GM23248 (cell line): Measurements from ENCODE around the gene HEATR1. TPM values are rescaled to one million over a fixed set of nuclear protein-coding genes. Genes with fewer than 3 reads are reported as not detected.

Experiments
- DNase-seq: peaks from one replicate; pipeline ENCODE4 v3.0.0-alpha.2; 2015
- H2AFZ ChIP-seq: fragments of 200-600 bp; sonication (generic); 2 replicates; pipeline ENCODE4 v1.6.1; 2016; ENCODE audit warnings: antibody characterized with exemption
- H3F3A ChIP-seq: fragments of 200-600 bp; sonication (generic); 2 replicates; pipeline ENCODE4 v1.6.1; 2016; ENCODE audit warnings: mild to moderate bottlenecking, antibody characterized with exemption, mixed run types; ENCODE audit not compliant: insufficient read depth
- H3K27ac ChIP-seq: fragments of 200-600 bp; sonication (generic); 2 replicates; pipeline ENCODE4 v1.5.1; 2016; ENCODE audit warnings: mild to moderate bottlenecking
- H3K27me3 ChIP-seq: fragments of 200-600 bp; sonication (generic); replicated peaks from 2 replicates; pipeline ENCODE4 v1.6.1; 2016; ENCODE audit warnings: mild to moderate bottlenecking; ENCODE audit not compliant: insufficient read depth
- H3K36me3 ChIP-seq: fragments of 200-600 bp; sonication (generic); 2 replicates; pipeline ENCODE4 v1.6.1; 2016; ENCODE audit warnings: low read depth, mild to moderate bottlenecking
- H3K4me1 ChIP-seq: fragments of 200-600 bp; sonication (generic); 2 replicates; pipeline ENCODE4 v1.6.1; 2016; ENCODE audit warnings: mild to moderate bottlenecking; ENCODE audit not compliant: insufficient read depth
- H3K4me2 ChIP-seq: fragments of 200-600 bp; sonication (generic); one replicate; pipeline ENCODE4 v1.6.1; 2016; ENCODE audit warnings: mild to moderate bottlenecking; ENCODE audit not compliant: unreplicated experiment
- H3K4me3 ChIP-seq: fragments of 200-600 bp; sonication (generic); 2 replicates; pipeline ENCODE4 v1.5.1; 2016; ENCODE audit warnings: mild to moderate bottlenecking
- H3K79me2 ChIP-seq: fragments of 200-600 bp; sonication (generic); 2 replicates; pipeline ENCODE4 v1.6.1; 2016; ENCODE audit warnings: mild to moderate bottlenecking; ENCODE audit not compliant: insufficient read depth
- H3K9ac ChIP-seq: fragments of 200-600 bp; sonication (generic); 2 replicates; pipeline ENCODE4 v1.6.1; 2016; ENCODE audit warnings: mild to moderate bottlenecking
- H3K9me2 ChIP-seq: fragments of 200-600 bp; sonication (generic); 2 replicates; pipeline ENCODE4 v1.6.1; 2016; ENCODE audit warnings: mixed run types, mild to moderate bottlenecking, moderate library complexity; ENCODE audit not compliant: insufficient read depth
- H3K9me3 ChIP-seq: fragments of 200-600 bp; sonication (generic); one replicate; pipeline ENCODE4 v1.6.1; 2017; ENCODE audit warnings: low read depth
- H4K20me1 ChIP-seq: fragments of 200-600 bp; sonication (generic); 2 replicates; pipeline ENCODE4 v1.6.0; 2016; ENCODE audit not compliant: insufficient read depth
- EZH2 ChIP-seq: fragments of 200-600 bp; sonication (generic); IDR thresholded peaks from 2 replicates; pipeline ENCODE4 v1.6.1; 2018; ENCODE audit warnings: antibody characterized with exemption, mild to moderate bottlenecking; ENCODE audit not compliant: insufficient read depth, poor library complexity, severe bottlenecking
- EZH2phosphoT487 ChIP-seq: fragments of 200-600 bp; sonication (generic); IDR thresholded peaks from 2 replicates; pipeline ENCODE4 v1.6.1; 2018; ENCODE audit warnings: antibody characterized with exemption, moderate library complexity, mild to moderate bottlenecking, low read depth; ENCODE audit not compliant: insufficient read depth
- WGBS, 2 experiments: methylation state at CpG; one replicate each; pipeline ENCODE4 v1.1.6; 2015 to 2017; ENCODE audit warnings: low lambda C conversion rate in 2 of 2, low coverage in 1 of 2; ENCODE audit errors: missing lambda C conversion rate in 2 of 2; 5-methylcytosine and 5-hydroxymethylcytosine counted together
- in situ Hi-C: fragments of 300-500 bp; cut with MboI; formaldehyde crosslinking; loops from 2 replicates; pipeline ENCODE4 v1.15.0; 2020
- polyA plus RNA-seq: library from polyadenylated mRNA; unstranded; fragments of >200 nt; fragmentation: Nextera tagmentation; extraction: Ambion mirVana; gene quantifications from 2 replicates; pipeline ENCODE4 v1.2.1, GENCODE V29; 2016
- total RNA-seq: library from RNA; depleted of rRNA; stranded (reverse); fragments of >200 nt; shearing (Covaris generic); gene quantifications from 2 replicates; pipeline ENCODE4 v1.2.3, GENCODE V29; 2014

Gene HEATR1
- total and polyA plus RNA-seq, 2 experiments from 2014 or later: 15.7 to 24.0 TPM

DNA sequence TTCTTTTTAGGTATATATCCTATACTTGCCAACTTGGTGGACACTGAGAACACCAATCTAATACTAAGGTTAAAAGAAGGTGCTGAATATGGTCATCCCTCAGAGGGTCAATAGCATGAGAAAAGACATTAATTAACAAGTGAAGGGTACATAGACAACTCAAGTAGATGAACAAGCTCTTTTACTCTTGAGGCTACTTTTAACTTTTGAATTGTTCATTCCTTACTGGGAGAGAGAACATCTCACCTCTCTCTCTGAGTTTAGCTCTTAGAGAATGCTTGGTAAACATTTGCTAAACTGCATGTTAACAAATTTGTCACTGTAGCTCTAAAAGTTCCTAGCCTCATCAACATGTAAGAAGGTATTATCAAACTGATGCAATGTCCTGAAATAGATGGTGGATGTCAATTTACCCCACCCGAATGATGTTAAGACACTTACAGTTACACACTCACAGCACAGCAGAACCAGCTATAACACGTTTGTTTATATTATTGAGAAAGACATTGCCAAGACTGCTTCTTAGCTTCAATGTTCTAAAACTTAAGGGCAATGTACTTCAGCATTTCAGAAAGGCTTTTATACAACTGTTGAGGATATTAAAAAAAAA lies 35.9 kb downstream of the HEATR1 start:
- H3K4me2 ChIP-seq: no peak overlapping the region
- no peak overlapping the region for H3K9ac ChIP-seq
- H3K27ac ChIP-seq: peak overlapping the region; percentile 26; the same call in 1 of the 2 replicates
- DNase-seq: peak; percentile 32
- no peak overlapping the region for H3K4me3 ChIP-seq
- no peaks in the 10 kb centered on the region for H3K9me3 ChIP-seq
- peaks cover 86% of the 10 kb centered on the region for H3K36me3 ChIP-seq
- in situ Hi-C loops: no loop called here
- WGBS, 2 experiments: 79 to 83% methylated on average over 2 of the region's 2 CpGs
- TF ChIP-seq EZH2 (no peak), EZH2phosphoT487 (no peak)
- no peaks in the 10 kb centered on the region for H3K27me3 ChIP-seq
- H3F3A ChIP-seq: no peaks in the 10 kb centered on the region
- 0 out of 2 replicates have a peak, but pooled peaks cover 6% of the 10 kb centered on the region for H3K4me1 ChIP-seq
- H2AFZ ChIP-seq: no peak overlapping the region
- H3K79me2 ChIP-seq: 0 out of 2 replicates have a peak, but pooled peaks cover 5% of the 10 kb centered on the region
- H4K20me1 ChIP-seq: no peaks in the 10 kb centered on the region
- H3K9me2 ChIP-seq: no peaks in the 10 kb centered on the region

- TF ChIP-seq EZH2 (no peak), EZH2phosphoT487 (no peak)
- Histone ChIP-seq H3K9me2 (no peaks in the 10 kb centered on the region), H3K79me2 (no peaks in the 10 kb centered on the region), H3K4me3 (no peak overlapping the region), H3F3A (no peaks in the 10 kb centered on the region), H3K4me2 (no peak overlapping the region), H3K27ac (no peak overlapping the region), H3K9ac (no peak overlapping the region), H3K36me3 (peaks cover 83% of the 10 kb centered on the region), H4K20me1 (no peaks in the 10 kb centered on the region), H3K27me3 (no peaks in the 10 kb centered on the region), H3K9me3 (no peaks in the 10 kb centered on the region), H3K4me1 (0 out of 2 replicates have a peak, but pooled peaks cover 6% of the 10 kb centered on the region), H2AFZ (no peak overlapping the region)
- DNase-seq: no peak
- in situ Hi-C loops: no loop called here
- WGBS, 2 experiments: 95 to 96% methylated on average over 5 of the region's 5 CpGs
Observed at GRCh38 chr1:236565530-236565929, 38.8 kb downstream of the HEATR1 start.

DNA sequence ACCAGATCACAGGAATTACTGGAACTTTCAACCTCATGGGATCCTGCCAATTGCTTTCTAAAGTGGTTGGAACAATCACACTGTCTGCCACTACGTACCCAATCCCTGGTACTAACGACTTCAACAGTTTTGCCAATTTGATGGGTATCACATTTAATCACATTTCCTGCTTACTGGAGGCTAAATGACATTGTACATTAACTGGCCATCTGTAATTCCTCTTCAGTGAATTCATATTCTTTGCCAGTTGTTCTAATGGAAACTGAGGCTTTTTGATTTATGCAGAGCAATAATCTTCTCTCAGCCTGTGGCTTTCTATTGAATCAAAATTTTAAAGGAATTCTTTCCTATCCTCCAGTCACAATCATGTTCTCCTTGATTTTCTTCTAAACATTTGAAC lies 42.3 kb downstream of the HEATR1 start:
- H3K36me3 ChIP-seq: peaks cover 69% of the 10 kb centered on the region
- no peak overlapping the region for H3K4me2 ChIP-seq
- no peaks in the 10 kb centered on the region for H3F3A ChIP-seq
- no peaks in the 10 kb centered on the region for H3K9me2 ChIP-seq
- no peaks in the 10 kb centered on the region for H3K79me2 ChIP-seq
- H3K9me3 ChIP-seq: no peaks in the 10 kb centered on the region
- no peak for DNase-seq
- H4K20me1 ChIP-seq: no peaks in the 10 kb centered on the region
- no peak overlapping the region for H3K4me3 ChIP-seq
- H3K4me1 ChIP-seq: no peaks in the 10 kb centered on the region
- no peaks in the 10 kb centered on the region for H3K27me3 ChIP-seq
- no peak overlapping the region for H3K27ac ChIP-seq
- in situ Hi-C loops: no loop called here
- no peak overlapping the region for H2AFZ ChIP-seq
- no peak for TF ChIP-seq EZH2
- no peak for TF ChIP-seq EZH2phosphoT487
- no peak overlapping the region for H3K9ac ChIP-seq
- 72 to 73% methylated on average over 2 of the region's 2 CpGs for whole genome bisulfite sequencing, 2 experiments

GRCh38 chr1:236560213-236560771 lies 44.0 kb downstream of the HEATR1 start:
- Histone ChIP-seq H4K20me1 (no peaks in the 10 kb centered on the region), H3K27me3 (no peaks in the 10 kb centered on the region), H3K9me2 (no peaks in the 10 kb centered on the region), H3K79me2 (no peaks in the 10 kb centered on the region), H3K4me2 (no peak overlapping the region), H3K4me1 (no peaks in the 10 kb centered on the region), H3K4me3 (no peak overlapping the region), H3K9me3 (no peaks in the 10 kb centered on the region), H2AFZ (no peak overlapping the region), H3F3A (no peaks in the 10 kb centered on the region), H3K36me3 (peaks cover 68% of the 10 kb centered on the region), H3K9ac (no peak overlapping the region), H3K27ac (no peak overlapping the region)
- no peak for TF ChIP-seq EZH2
- no peak for TF ChIP-seq EZH2phosphoT487
- DNase-seq: no peak
- in situ Hi-C loops: no loop called here
- 93 to 94% methylated on average over 7 of the region's 7 CpGs for WGBS, 2 experiments
